ENCODE results near the gene DCAF5.

DCAF5 gene

GRCh38 chr14:69133206-69134125, 19.5 kb downstream of the DCAF5 start:
- H3K9me3 Mint-ChIP-seq: no peaks in the 10 kb centered on the region
- H3K36me3 Mint-ChIP-seq: peaks cover 2% of the 10 kb centered on the region
- no peaks in the 10 kb centered on the region for H3K27me3 Mint-ChIP-seq
- no peak for DNase-seq
- peaks cover 18% of the 10 kb centered on the region for H3K4me1 Mint-ChIP-seq
- CTCF ChIA-PET: interaction anchor here (0.9 to 1.2 kb wide), 4 partner anchors 26 to 327 kb away, joined by 3 to 4 read pairs (median 3); no protein-coding TSS in a partner anchor
- H3K27ac Mint-ChIP-seq: no peak overlapping the region
- H3K4me3 Mint-ChIP-seq: no peak overlapping the region

DNA sequence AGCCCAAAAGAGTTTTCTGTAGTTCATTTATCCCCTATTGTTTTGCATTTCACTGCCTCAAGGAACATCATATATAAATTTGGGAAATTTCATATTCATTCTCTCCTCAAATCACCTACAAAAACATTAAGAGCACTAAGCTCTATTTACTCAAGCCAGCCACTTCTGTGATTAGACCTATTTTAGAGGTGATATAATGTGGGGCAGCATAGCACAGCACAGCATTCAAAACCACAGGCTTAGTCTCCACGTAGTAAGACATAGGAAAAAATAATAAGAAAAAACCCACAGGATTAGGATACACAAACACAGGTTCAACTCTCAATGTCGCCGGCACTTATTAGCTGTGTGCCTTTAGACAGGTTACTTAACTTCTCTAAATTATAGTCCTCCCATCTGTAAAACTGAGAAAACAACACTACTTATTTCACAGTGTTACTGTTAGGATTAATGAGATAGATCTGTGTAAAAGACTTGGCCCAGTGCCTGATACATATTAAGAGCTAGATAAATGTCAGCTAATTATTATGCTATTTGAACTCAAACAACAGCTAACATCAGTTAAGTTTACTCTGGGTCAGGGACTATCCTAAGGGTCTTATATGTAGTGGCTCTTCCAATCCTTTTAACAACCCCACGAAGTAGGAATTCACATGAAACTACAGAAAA, 20.3 kb downstream of the DCAF5 start:
- DNase-seq: no peak
- CTCF ChIA-PET: interaction anchor here (0.9 to 1.5 kb wide), 3 partner anchors 18 to 328 kb away, joined by 3 to 7 read pairs (median 3); no protein-coding TSS in a partner anchor
- Mint-ChIP-seq H3K9me3 (no peaks in the 10 kb centered on the region), H3K4me3 (no peak overlapping the region), H3K36me3 (peaks cover 2% of the 10 kb centered on the region), H3K27me3 (no peaks in the 10 kb centered on the region), H3K27ac (no peak overlapping the region), H3K4me1 (peaks cover 18% of the 10 kb centered on the region)

GRCh38 chr14:69131176-69131575, 21.7 kb downstream of the DCAF5 start:
- Mint-ChIP-seq H3K27me3 (no peaks in the 10 kb centered on the region), H3K27ac (no peak overlapping the region), H3K4me3 (no peak overlapping the region), H3K9me3 (no peaks in the 10 kb centered on the region), H3K36me3 (peaks cover 2% of the 10 kb centered on the region), H3K4me1 (peaks cover 18% of the 10 kb centered on the region)
- CTCF ChIA-PET: interaction anchor here (0.5 to 3.2 kb wide), 8 partner anchors 13 to 444 kb away, joined by 3 to 17 read pairs (median 6); partner anchors contain the start of gene CCDC177
- no peak for DNase-seq

DNA sequence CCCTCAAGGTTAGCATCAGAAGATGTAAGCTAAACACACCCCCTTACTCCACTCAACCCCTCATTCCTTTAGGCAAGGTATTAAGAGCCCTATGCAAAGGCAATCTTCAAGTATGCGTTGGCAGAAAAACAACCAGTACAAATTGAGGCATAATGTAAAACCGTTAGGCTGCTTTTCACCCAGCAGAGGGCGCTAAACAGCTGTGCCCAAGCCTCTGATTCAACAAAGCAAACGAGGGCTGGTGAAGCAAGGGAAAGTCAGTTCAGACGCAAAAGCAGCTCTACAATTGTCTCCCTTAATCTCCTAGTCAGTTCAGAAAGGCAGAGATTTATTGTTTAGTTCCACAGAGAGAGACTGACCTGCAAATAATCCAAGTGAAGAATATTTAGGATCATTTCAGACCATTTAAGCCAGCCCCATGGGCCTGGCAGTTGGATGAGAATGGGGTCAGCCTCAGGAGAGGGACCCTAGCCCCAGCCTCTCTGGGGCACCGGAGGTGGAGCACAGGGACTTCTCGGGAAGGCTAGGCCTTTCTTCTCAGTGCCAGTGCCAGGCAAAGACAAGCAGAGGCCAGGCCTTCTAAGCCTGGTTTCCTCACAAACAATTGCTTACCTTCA, 23.5 kb downstream of the DCAF5 start:
- Mint-ChIP-seq H3K9me3 (no peaks in the 10 kb centered on the region), H3K27me3 (no peaks in the 10 kb centered on the region), H3K4me1 (peaks cover 18% of the 10 kb centered on the region), H3K36me3 (peaks cover 2% of the 10 kb centered on the region), H3K27ac (no peak overlapping the region), H3K4me3 (no peak overlapping the region)
- peak; percentile 78 for DNase-seq
- CTCF ChIA-PET: interaction anchor here (0.6 to 3.2 kb wide), 25 partner anchors 9 to 330 kb away, joined by 3 to 17 read pairs (median 4); partner anchors contain the start of gene EXD2

DNA sequence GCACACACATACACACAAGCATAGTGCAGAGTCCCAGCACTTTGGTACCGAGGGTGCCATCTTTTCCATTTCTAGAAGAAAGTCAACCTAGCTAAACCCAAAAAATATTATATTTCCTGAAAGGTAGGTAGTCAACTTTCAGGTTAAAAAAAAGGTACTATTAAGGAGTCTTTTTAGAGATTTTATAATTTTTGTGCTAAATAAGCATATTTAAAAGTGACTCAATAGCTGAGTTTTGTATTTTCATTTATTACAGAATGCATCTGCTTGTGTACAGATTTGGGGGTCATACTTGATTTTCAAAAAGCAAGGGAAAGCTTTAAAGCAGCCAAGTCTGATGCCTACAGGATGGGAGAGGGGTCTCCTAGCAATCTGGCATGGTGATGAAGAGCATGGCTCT, 34.6 kb downstream of the DCAF5 start:
- Mint-ChIP-seq H3K27me3 (no peaks in the 10 kb centered on the region), H3K4me1 (peaks cover 40% of the 10 kb centered on the region), H3K27ac (peak overlapping the region; percentile 64), H3K4me3 (no peak overlapping the region), H3K9me3 (no peaks in the 10 kb centered on the region), H3K36me3 (peaks cover 63% of the 10 kb centered on the region)
- CTCF ChIA-PET: interaction anchor here (2.0 to 2.9 kb wide), 2 partner anchors 11 to 12 kb away, joined by 7 to 13 read pairs; no protein-coding TSS in a partner anchor
- DNase-seq: no peak

DNA sequence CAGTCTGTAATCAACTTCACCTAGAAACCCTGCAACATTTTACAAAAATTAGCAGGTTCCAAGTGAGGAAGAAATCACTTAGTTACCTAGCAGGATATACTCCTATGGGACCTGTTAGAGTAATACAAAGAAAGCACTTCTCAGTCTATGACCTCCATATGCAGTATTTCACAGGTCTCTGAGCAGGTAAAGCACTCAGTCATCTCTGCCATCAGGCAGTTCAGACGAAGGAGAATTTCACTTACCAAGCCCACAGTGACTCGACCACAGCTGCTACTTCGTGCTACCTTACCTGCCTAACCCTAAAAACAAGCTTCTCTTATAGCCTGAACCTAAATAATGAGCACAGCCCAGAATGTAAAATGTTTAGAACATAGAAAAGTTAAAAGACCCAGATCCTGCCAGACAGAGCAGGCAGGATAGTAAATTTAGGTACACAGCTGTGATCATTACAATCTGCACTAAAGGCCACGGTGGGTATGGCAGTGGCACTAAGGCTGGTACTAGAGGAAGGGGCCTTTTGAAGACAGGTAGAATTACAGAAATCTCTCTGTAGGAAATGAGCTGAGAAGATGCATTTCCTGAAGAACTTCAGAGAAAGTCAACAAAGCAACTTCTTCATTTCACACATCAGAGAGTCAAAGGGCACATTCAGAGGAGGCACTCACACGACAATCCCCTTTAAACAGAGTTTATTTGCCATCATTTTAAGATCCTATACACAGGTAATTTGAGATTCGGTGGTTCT, 35.7 kb downstream of the DCAF5 start:
- Mint-ChIP-seq H3K27me3 (no peaks in the 10 kb centered on the region), H3K4me1 (peaks cover 40% of the 10 kb centered on the region)

DNA sequence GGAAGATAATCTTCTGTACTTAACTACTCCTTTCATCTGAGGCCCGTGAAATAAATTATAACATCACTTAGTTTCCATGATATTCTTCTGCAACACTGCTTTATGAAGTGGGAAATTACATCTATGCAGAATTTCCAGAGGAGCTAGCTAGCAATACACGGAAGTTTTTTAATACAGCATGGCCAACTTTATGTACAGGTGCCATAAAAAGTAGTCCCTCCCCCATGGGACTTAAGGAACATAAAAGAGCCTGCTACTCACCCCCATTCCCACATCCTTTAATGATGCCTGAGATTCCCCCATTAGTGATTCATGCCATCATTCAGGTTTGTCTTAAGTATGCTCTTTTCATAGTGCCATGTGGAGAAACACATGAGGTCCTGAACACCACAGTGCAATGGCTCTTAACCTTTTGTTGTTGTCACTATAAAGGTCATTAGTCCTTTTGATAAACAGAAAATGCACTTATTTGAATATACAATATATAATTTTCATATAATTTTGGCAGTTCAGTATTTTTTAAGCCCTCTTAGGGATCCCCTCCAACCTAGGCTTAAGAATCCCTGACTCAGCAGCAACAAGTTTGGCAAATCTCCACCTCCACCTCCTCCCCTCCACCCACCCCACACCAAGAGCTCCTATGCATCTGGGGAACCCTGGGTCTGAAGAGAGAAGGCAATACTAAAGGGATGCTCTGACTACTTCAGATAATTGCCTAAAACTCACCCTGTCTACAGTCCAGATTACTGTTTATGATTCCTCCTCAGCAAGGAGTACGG, 37.3 kb downstream of the DCAF5 start:
- Mint-ChIP-seq H3K27me3 (no peaks in the 10 kb centered on the region), H3K4me3 (no peak overlapping the region), H3K36me3 (peaks cover 55% of the 10 kb centered on the region), H3K27ac (no peak overlapping the region), H3K4me1 (peaks cover 37% of the 10 kb centered on the region), H3K9me3 (no peaks in the 10 kb centered on the region)
- CTCF ChIA-PET: interaction anchor here (0.7 to 1.9 kb wide), 4 partner anchors 8 to 1068 kb away, joined by 3 to 9 read pairs (median 3); no protein-coding TSS in a partner anchor
- DNase-seq: no peak

More for the DNA sequence above, 35.7 kb downstream of the DCAF5 start:
- no peak overlapping the region for H3K4me3 Mint-ChIP-seq
- peaks cover 65% of the 10 kb centered on the region for H3K36me3 Mint-ChIP-seq
- H3K9me3 Mint-ChIP-seq: no peaks in the 10 kb centered on the region
- peak overlapping the region; percentile 64 for H3K27ac Mint-ChIP-seq
- CTCF ChIA-PET: interaction anchor here (1.6 to 2.9 kb wide), 4 partner anchors 10 to 255 kb away, joined by 3 to 13 read pairs (median 8); no protein-coding TSS in a partner anchor
- no peak for DNase-seq

DNA sequence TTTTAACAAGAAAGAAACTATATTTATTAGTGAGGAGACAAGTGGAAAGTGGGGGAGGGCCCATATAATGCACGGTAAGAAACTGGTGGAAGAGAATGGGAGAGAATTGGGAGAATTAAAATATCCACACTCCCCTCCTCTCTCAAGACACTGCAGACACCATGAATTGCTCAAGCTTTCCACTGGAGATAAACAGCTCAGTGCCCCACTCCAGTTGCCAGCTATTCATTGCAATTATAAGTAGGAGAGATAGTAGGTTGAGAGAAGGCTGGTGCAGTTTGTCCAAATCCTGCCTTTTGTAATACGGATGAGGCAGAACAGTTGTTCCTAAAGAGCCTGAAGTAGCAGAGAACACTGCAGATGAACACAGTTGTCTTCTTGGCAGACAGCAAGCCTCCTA, 38.2 kb downstream of the DCAF5 start:
- Mint-ChIP-seq H3K4me3 (no peak overlapping the region), H3K4me1 (peaks cover 34% of the 10 kb centered on the region), H3K27ac (no peak overlapping the region), H3K27me3 (no peaks in the 10 kb centered on the region), H3K36me3 (peaks cover 51% of the 10 kb centered on the region), H3K9me3 (no peaks in the 10 kb centered on the region)
- DNase-seq: no peak
- CTCF ChIA-PET: no interaction called here

GRCh38 chr14:69108358-69108757, 44.6 kb downstream of the DCAF5 start:
- Mint-ChIP-seq H3K36me3 (peaks cover 21% of the 10 kb centered on the region), H3K9me3 (no peaks in the 10 kb centered on the region), H3K27me3 (no peaks in the 10 kb centered on the region), H3K4me3 (no peak overlapping the region), H3K4me1 (no peaks in the 10 kb centered on the region), H3K27ac (no peak overlapping the region)
- CTCF ChIA-PET: interaction anchor here (0.6 to 3.8 kb wide), 12 partner anchors 9 to 264 kb away, joined by 3 to 50 read pairs (median 6); no protein-coding TSS in a partner anchor
- DNase-seq: no peak

GRCh38 chr14:69107407-69108003, 45.4 kb downstream of the DCAF5 start:
- Mint-ChIP-seq H3K4me3 (no peak overlapping the region), H3K27ac (no peak overlapping the region), H3K36me3 (peaks cover 20% of the 10 kb centered on the region), H3K4me1 (no peaks in the 10 kb centered on the region), H3K27me3 (no peaks in the 10 kb centered on the region), H3K9me3 (no peaks in the 10 kb centered on the region)
- DNase-seq: peak; percentile 36
- CTCF ChIA-PET: interaction anchor here (0.6 to 3.8 kb wide), 22 partner anchors 9 to 1164 kb away, joined by 3 to 50 read pairs (median 3); no protein-coding TSS in a partner anchor

DNA sequence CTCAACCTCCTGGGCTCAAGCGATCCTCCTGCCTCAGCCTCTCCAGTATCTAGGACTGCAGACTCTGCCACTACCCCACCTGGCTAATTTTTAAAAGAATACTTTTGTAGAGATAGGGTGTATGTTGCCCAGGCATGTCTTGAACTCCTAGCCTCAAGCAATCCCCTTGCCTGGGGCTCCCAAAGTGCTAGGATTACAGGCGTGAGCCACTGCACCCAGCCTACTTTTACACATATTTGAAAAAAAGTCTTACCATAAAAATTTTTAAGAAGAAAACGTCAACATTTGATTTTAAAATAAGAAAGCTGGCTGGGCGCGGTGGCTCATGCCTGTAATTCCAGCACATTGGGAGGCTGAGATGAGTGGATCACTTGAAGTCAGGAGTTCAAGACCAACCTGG, 46.5 kb downstream of the DCAF5 start:
- H3K36me3 Mint-ChIP-seq: peaks cover 20% of the 10 kb centered on the region

DNA sequence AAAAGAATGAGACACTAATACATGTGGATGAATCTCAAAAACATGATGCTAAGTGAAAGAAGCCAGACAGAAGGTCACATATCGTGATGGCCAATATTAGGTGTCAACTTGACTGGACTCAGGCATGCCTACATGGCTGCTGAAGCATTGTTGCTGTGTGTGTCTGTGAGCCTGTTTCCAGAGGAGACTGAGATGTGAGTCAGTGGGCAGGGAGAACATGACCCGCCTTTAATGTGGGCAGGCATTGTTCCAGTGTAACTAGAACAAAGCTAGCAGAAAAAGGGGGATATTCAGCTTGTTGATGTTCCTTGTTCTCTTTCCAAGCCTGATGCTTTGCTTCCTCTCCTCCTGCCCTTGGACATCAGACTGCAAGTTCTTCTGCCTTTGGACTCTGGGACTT, 47.6 kb downstream of the DCAF5 start:
- Mint-ChIP-seq H3K27ac (no peak overlapping the region), H3K27me3 (no peaks in the 10 kb centered on the region), H3K4me1 (peaks cover 10% of the 10 kb centered on the region), H3K9me3 (no peaks in the 10 kb centered on the region), H3K4me3 (no peak overlapping the region), H3K36me3 (peaks cover 20% of the 10 kb centered on the region)
- no peak for DNase-seq
- CTCF ChIA-PET: interaction anchor here (0.8 kb wide), 1 partner anchor 245 kb away, joined by 4 read pairs; no protein-coding TSS in a partner anchor

More for the DNA sequence above, 46.5 kb downstream of the DCAF5 start:
- no peaks in the 10 kb centered on the region for H3K9me3 Mint-ChIP-seq
- no peak for DNase-seq
- no peak overlapping the region for H3K27ac Mint-ChIP-seq
- H3K27me3 Mint-ChIP-seq: no peaks in the 10 kb centered on the region
- no peak overlapping the region for H3K4me3 Mint-ChIP-seq
- CTCF ChIA-PET: interaction anchor here (1.2 to 3.8 kb wide), 8 partner anchors 13 to 1163 kb away, joined by 3 to 50 read pairs (median 6); no protein-coding TSS in a partner anchor
- peaks cover 3% of the 10 kb centered on the region for H3K4me1 Mint-ChIP-seq

Measured in activated naive CD4-positive, alpha-beta T cell treated with anti-CD3 and anti-CD28 coated beads, Interleukin-2, amount 10 ng/mL, durations not matched to agents 7 days and 5 days (primary cell).